ENCODE measurements around the gene HSD17B8. TPM values are rescaled to one million over a fixed set of nuclear protein-coding genes. Genes with fewer than 3 reads are reported as not detected.
A peak's percentile ranks its signal among the peaks of the same experiment; 100 is the strongest.

Gene HSD17B8
- polyA plus RNA-seq (2013, experiment 1 of 2), result 3.9 TPM
- polyA plus RNA-seq (2013, experiment 2 of 2), result 3.5 TPM

- H2BK120ac ChIP-seq (ENCODE audit: low read depth, low read length), result peak within 1 kb of the TSS; percentile 12
- peak within 1 kb of the TSS; percentile 84 for H3K9ac ChIP-seq (ENCODE audit: low read length)
- H3K23ac ChIP-seq (ENCODE audit: low read length in 2 of 2), result peak within 1 kb of the TSS in 1 of 2 experiments; percentile 95
- no peak within 1 kb of the TSS for H2AFZ ChIP-seq (ENCODE audit: low read depth, low read length)
- peak within 1 kb of the TSS; percentile 96 for H4K91ac ChIP-seq (ENCODE audit: low read length)
- H3K27me3 ChIP-seq (ENCODE audit: control insufficient read depth in 1 of 2, insufficient read depth in 1 of 2, low read length in 2 of 2), result no peaks in the 10 kb centered on the region
- DNase-seq, result peak; percentile 94
- H4K8ac ChIP-seq (ENCODE audit: low read length), result peak within 1 kb of the TSS; percentile 84
- H2BK5ac ChIP-seq (ENCODE audit: low read depth, low read length, poor library complexity, severe bottlenecking), result peak within 1 kb of the TSS; percentile 46
- peak within 1 kb of the TSS; percentile 22 to 50 for H2BK12ac ChIP-seq (ENCODE audit: low read length in 2 of 2)
- no peak within 1 kb of the TSS for H2BK15ac ChIP-seq (ENCODE audit: low read depth, poor library complexity, severe bottlenecking)
- H3K4ac ChIP-seq (ENCODE audit: low read depth in 1 of 2, low read length in 2 of 2), result peak within 1 kb of the TSS; percentile 82 to 86
- H3K4me2 ChIP-seq (ENCODE audit: low read length, poor library complexity, severe bottlenecking), result peak within 1 kb of the TSS; percentile 97
- peaks cover 25 to 30% of the 10 kb centered on the region in 2 experiments for H3K36me3 ChIP-seq (ENCODE audit: control insufficient read depth in 1 of 2, insufficient read depth in 2 of 2, low read depth in 1 of 2, low read length in 2 of 2)
- H3K9me3 ChIP-seq (ENCODE audit: control insufficient read depth, low read length), result no peaks in the 10 kb centered on the region
- peak within 1 kb of the TSS; percentile 52 for H3K27ac ChIP-seq (ENCODE audit: low read length, poor library complexity, severe bottlenecking)
- H3K18ac ChIP-seq (ENCODE audit: low read depth in 1 of 2, low read length in 2 of 2), result peak within 1 kb of the TSS; percentile 81 to 95
- peak within 1 kb of the TSS; percentile 79 to 86 for H3K4me3 ChIP-seq (ENCODE audit: insufficient read depth in 1 of 2, low read depth in 1 of 2, low read length in 2 of 2)
- peaks cover 49% of the 10 kb centered on the region for H3K4me1 ChIP-seq (ENCODE audit: control insufficient read depth, insufficient read depth, low read depth, low read length)
- peaks cover 9% of the 10 kb centered on the region for H3K79me1 ChIP-seq (replicated peaks; ENCODE audit: low read length, poor library complexity, severe bottlenecking)
- 6% methylated on average over 34 of the region's 48 CpGs for WGBS
- peak within 1 kb of the TSS; percentile 23 for H2AK5ac ChIP-seq (ENCODE audit: low read length, severe bottlenecking)
- H3K14ac ChIP-seq (ENCODE audit: low read length in 2 of 2), result peak within 1 kb of the TSS in 1 of 2 experiments; percentile 76
These were observed at the start of gene HSD17B8 for GRCh38 chr6:33204415-33205190. Gene HSD17B8, plus strand, starts transcription at chr6:33204655. Its CDS starts 14 bp downstream, at chr6:33204669.

GRCh38 chr6:33156561-33156960, 47.9 kb upstream of the HSD17B8 start:
- Histone ChIP-seq H4K8ac (ENCODE audit: low read length) (no peak overlapping the region), H3K9ac (ENCODE audit: low read length) (no peak overlapping the region), H3K4me1 (ENCODE audit: control insufficient read depth, insufficient read depth, low read depth, low read length) (peaks cover 4% of the 10 kb centered on the region), H3K18ac (ENCODE audit: low read depth in 1 of 2, low read length in 2 of 2) (no peak overlapping the region), H3K27ac (ENCODE audit: low read length, poor library complexity, severe bottlenecking) (no peak overlapping the region), H3K4me2 (ENCODE audit: low read length, poor library complexity, severe bottlenecking) (no peak overlapping the region), H3K36me3 (ENCODE audit: control insufficient read depth in 1 of 2, insufficient read depth in 2 of 2, low read depth in 1 of 2, low read length in 2 of 2) (no peaks in the 10 kb centered on the region), H4K91ac (ENCODE audit: low read length) (no peak overlapping the region), H2BK120ac (ENCODE audit: low read depth, low read length) (no peak overlapping the region), H3K27me3 (ENCODE audit: control insufficient read depth in 1 of 2, insufficient read depth in 1 of 2, low read length in 2 of 2) (peaks cover 0 to 7% of the 10 kb centered on the region in 2 experiments), H2AK5ac (ENCODE audit: low read length, severe bottlenecking) (no peak overlapping the region), H3K4ac (ENCODE audit: low read depth in 1 of 2, low read length in 2 of 2) (no peak overlapping the region), H3K14ac (ENCODE audit: low read length in 2 of 2) (no peak overlapping the region), H2AFZ (ENCODE audit: low read depth, low read length) (no peak overlapping the region), H2BK15ac (ENCODE audit: low read depth, poor library complexity, severe bottlenecking) (no peak overlapping the region), H3K9me3 (ENCODE audit: control insufficient read depth, low read length) (peaks cover under 1% of the 10 kb centered on the region), H2BK12ac (ENCODE audit: low read length in 2 of 2) (no peak overlapping the region), H2BK5ac (ENCODE audit: low read depth, low read length, poor library complexity, severe bottlenecking) (no peak overlapping the region), H3K4me3 (ENCODE audit: insufficient read depth in 1 of 2, low read depth in 1 of 2, low read length in 2 of 2) (no peak overlapping the region), H3K23ac (ENCODE audit: low read length in 2 of 2) (no peak overlapping the region), H3K79me1 (replicated peaks; ENCODE audit: low read length, poor library complexity, severe bottlenecking) (no peaks in the 10 kb centered on the region)
- 89% methylated on average over 6 of the region's 6 CpGs for WGBS
- no peak for DNase-seq

GRCh38 chr6:33156964-33157363, 47.5 kb upstream of the HSD17B8 start:
- no peak for DNase-seq
- Histone ChIP-seq H3K4me2 (ENCODE audit: low read length, poor library complexity, severe bottlenecking) (no peak overlapping the region), H3K18ac (ENCODE audit: low read depth in 1 of 2, low read length in 2 of 2) (no peak overlapping the region), H3K4me3 (ENCODE audit: insufficient read depth in 1 of 2, low read depth in 1 of 2, low read length in 2 of 2) (no peak overlapping the region), H3K9me3 (ENCODE audit: control insufficient read depth, low read length) (no peaks in the 10 kb centered on the region), H3K36me3 (ENCODE audit: control insufficient read depth in 1 of 2, insufficient read depth in 2 of 2, low read depth in 1 of 2, low read length in 2 of 2) (no peaks in the 10 kb centered on the region), H4K91ac (ENCODE audit: low read length) (no peak overlapping the region), H2BK5ac (ENCODE audit: low read depth, low read length, poor library complexity, severe bottlenecking) (no peak overlapping the region), H3K27me3 (ENCODE audit: control insufficient read depth in 1 of 2, insufficient read depth in 1 of 2, low read length in 2 of 2) (peaks cover 0 to 7% of the 10 kb centered on the region in 2 experiments), H2BK12ac (ENCODE audit: low read length in 2 of 2) (no peak overlapping the region), H2AFZ (ENCODE audit: low read depth, low read length) (no peak overlapping the region), H2BK120ac (ENCODE audit: low read depth, low read length) (no peak overlapping the region), H3K14ac (ENCODE audit: low read length in 2 of 2) (no peak overlapping the region), H3K27ac (ENCODE audit: low read length, poor library complexity, severe bottlenecking) (no peak overlapping the region), H3K79me1 (replicated peaks; ENCODE audit: low read length, poor library complexity, severe bottlenecking) (no peaks in the 10 kb centered on the region), H2AK5ac (ENCODE audit: low read length, severe bottlenecking) (no peak overlapping the region), H3K9ac (ENCODE audit: low read length) (no peak overlapping the region), H3K4ac (ENCODE audit: low read depth in 1 of 2, low read length in 2 of 2) (no peak overlapping the region), H3K23ac (ENCODE audit: low read length in 2 of 2) (no peak overlapping the region), H3K4me1 (ENCODE audit: control insufficient read depth, insufficient read depth, low read depth, low read length) (peaks cover 8% of the 10 kb centered on the region), H4K8ac (ENCODE audit: low read length) (no peak overlapping the region), H2BK15ac (ENCODE audit: low read depth, poor library complexity, severe bottlenecking) (no peak overlapping the region)
- WGBS, result 50% methylated on average over 1 of the region's 2 CpGs

GRCh38 chr6:33160096-33160495, 44.4 kb upstream of the HSD17B8 start:
- no peak overlapping the region for H3K4ac ChIP-seq (ENCODE audit: low read depth in 1 of 2, low read length in 2 of 2)
- no peak overlapping the region for H2BK120ac ChIP-seq (ENCODE audit: low read depth, low read length)
- no peak overlapping the region for H3K27ac ChIP-seq (ENCODE audit: low read length, poor library complexity, severe bottlenecking)
- no peak overlapping the region for H3K9ac ChIP-seq (ENCODE audit: low read length)
- H3K4me3 ChIP-seq (ENCODE audit: insufficient read depth in 1 of 2, low read depth in 1 of 2, low read length in 2 of 2), result no peak overlapping the region
- H2AK5ac ChIP-seq (ENCODE audit: low read length, severe bottlenecking), result no peak overlapping the region
- H3K9me3 ChIP-seq (ENCODE audit: control insufficient read depth, low read length), result no peaks in the 10 kb centered on the region
- no peak overlapping the region for H4K8ac ChIP-seq (ENCODE audit: low read length)
- H2BK5ac ChIP-seq (ENCODE audit: low read depth, low read length, poor library complexity, severe bottlenecking), result no peak overlapping the region
- H2AFZ ChIP-seq (ENCODE audit: low read depth, low read length), result no peak overlapping the region
- no peak overlapping the region for H2BK15ac ChIP-seq (ENCODE audit: low read depth, poor library complexity, severe bottlenecking)
- no peak overlapping the region for H3K18ac ChIP-seq (ENCODE audit: low read depth in 1 of 2, low read length in 2 of 2)
- peaks cover 10% of the 10 kb centered on the region for H3K4me1 ChIP-seq (ENCODE audit: control insufficient read depth, insufficient read depth, low read depth, low read length)
- H3K14ac ChIP-seq (ENCODE audit: low read length in 2 of 2), result no peak overlapping the region
- no peak overlapping the region for H4K91ac ChIP-seq (ENCODE audit: low read length)
- H3K79me1 ChIP-seq (replicated peaks; ENCODE audit: low read length, poor library complexity, severe bottlenecking), result no peaks in the 10 kb centered on the region
- no peaks in the 10 kb centered on the region for H3K36me3 ChIP-seq (ENCODE audit: control insufficient read depth in 1 of 2, insufficient read depth in 2 of 2, low read depth in 1 of 2, low read length in 2 of 2)
- H3K23ac ChIP-seq (ENCODE audit: low read length in 2 of 2), result no peak overlapping the region
- peaks cover 7 to 17% of the 10 kb centered on the region in 2 experiments for H3K27me3 ChIP-seq (ENCODE audit: control insufficient read depth in 1 of 2, insufficient read depth in 1 of 2, low read length in 2 of 2)
- no peak overlapping the region for H2BK12ac ChIP-seq (ENCODE audit: low read length in 2 of 2)
- WGBS, result 95% methylated on average over 11 of the region's 11 CpGs
- no peak overlapping the region for H3K4me2 ChIP-seq (ENCODE audit: low read length, poor library complexity, severe bottlenecking)
- no peak for DNase-seq

Measured in mesenchymal stem cell (in vitro differentiated cells and primary cell).